ENCODE measurements around the gene FBL.
A peak's percentile ranks its signal among the peaks of the same experiment; 100 is the strongest.
"Not testable (repeated sequence)": the region's sequence is repeated elsewhere in the genome, so short reads cannot be mapped to it uniquely, and the experiment has no call there.

FBL gene

GRCh38 chr19:39820696-39821095 is 25.5 kb downstream of the FBL start:
- DNase-seq: no peak

- DNase-seq: no peak
Observed at GRCh38 chr19:39819786-39820185, 26.4 kb downstream of the FBL start.

- no peak for DNase-seq
Observed at GRCh38 chr19:39818626-39819097, 27.5 kb downstream of the FBL start.

GRCh38 chr19:39817888-39818561 is 28.2 kb downstream of the FBL start:
- DNase-seq: no peak

GRCh38 chr19:39816287-39817048 is 29.7 kb downstream of the FBL start:
- no peak for DNase-seq

DNA sequence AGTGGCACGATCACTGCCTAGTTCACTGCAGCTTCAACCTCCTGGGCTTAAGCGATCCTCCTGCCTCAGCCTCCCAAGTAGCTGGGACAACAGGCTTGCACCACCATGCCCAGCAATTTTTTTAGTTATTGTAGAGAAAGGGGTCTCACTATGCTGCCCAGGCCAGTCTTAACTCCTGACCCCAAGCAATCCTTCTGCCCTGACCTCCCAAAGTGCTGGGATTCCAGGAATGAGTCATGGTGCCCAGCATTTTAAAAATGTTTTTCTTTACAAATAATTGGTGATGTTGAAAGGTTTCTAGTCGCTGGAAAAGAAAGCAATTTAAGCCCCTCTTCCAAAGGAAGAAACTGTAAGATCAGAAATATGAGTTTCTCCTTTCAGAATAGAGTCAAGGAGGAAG is 31.6 kb downstream of the FBL start:
- DNase-seq: no peak

DNA sequence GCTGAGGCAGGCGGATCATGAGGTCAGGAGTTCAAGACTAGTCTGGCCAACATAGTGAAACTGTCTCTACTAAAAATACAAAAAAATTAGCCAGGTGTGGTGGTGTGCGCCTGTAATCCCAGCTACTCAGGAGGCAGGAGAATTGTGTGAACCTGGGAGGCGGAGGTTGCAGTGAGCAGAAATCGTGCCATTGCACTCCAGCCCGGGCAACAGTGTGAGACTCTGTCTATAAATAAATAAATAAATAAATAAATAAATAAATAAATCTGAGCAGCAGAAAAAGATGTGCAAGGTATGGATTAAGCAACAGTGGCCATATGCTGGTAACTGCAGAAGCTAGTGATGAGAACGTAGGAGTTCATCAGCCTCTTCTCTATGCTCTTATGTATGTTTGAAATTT is 32.1 kb downstream of the FBL start:
- not testable (repeated sequence) for DNase-seq

DNA sequence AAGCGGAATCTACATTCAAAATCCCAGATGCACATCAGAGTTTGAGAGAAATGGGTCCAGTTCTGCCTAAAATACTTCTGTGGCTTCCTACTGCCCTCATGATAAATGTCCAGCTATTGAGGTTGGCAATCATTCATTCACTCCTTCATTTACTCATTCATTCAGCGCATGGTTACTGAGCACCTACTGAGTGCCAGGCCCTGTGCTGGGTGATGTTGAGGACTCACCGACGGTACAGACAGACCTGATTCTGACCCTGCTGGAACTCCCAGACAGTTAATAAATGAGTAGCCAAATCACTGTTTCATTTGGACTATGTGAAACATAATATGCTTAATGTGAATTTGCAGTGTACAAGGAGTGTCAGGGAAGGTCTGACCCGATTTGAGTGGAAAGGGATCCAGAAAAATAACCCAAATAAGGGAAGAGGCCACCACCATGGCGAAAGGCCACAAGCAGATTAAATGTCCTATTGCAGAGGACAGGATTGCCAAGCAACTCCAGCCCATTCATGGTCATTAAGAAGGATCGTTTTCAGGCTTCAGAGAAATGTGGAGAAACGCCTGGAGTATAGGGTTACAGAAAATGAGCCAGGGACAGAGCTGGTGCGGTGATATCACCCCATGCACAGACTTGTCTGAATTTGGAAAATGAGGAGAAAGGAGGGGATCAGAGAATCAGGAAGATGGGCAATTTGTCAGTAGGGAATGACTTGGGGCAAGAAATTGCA is 32.8 kb downstream of the FBL start:
- DNase-seq: no peak

DNA sequence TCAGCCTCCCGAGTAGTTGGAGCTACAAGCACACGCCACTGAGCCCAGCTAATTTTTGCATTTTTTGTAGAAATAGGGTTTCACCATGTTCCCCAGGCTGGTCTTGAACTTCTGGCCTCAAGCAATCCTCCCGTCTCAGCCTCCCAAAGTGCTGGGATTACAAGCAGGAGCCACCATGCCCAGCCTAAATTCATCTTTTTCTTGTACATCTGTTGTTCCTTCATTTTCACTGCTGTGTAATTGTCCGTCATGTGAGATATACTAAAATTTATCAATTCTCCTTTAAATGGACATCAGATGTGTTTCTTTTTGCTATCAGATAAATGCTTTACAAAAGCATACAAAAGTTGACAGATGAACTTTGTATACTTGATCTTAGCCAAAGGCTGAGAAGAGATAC is 35.1 kb downstream of the FBL start:
- no peak for DNase-seq

DNA sequence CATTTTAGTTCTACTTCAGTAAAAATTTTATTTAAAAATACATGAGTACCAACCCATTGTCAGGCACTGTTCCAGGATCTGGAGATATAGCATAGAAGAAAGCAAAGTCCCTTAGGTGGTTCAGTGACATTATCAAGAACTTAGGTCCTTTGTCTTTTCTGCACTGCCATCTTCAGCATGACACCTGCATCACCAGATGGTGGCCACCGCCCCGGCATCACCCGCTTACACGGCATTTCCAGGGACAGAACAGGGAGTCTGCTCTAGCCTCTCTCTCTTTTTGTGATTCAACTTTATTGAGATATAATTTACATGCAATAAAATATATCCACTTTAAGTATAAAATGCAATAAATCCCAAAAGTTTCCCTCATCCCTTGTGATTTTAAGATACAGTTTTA is 35.8 kb downstream of the FBL start:
- no peak for DNase-seq

DNA sequence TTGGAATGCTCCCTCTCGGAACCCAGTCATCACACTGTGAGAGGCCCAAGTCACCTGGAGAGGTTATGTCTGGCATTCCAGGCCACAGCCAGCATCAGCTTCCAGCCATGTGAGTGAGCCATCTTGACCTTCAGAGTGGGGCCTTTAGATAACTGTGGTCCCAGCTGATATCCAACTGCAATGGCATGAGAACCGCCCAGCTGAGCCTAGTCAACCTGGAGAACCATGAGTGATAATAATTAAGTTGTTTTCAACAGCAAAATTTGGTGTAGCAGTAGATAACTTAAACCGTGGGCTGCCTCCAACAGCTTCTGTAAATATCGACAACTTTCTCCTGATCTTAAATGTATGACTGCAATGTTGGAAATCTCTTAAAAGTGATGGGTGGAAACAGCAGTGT is 36.8 kb downstream of the FBL start:
- DNase-seq: no peak

DNA sequence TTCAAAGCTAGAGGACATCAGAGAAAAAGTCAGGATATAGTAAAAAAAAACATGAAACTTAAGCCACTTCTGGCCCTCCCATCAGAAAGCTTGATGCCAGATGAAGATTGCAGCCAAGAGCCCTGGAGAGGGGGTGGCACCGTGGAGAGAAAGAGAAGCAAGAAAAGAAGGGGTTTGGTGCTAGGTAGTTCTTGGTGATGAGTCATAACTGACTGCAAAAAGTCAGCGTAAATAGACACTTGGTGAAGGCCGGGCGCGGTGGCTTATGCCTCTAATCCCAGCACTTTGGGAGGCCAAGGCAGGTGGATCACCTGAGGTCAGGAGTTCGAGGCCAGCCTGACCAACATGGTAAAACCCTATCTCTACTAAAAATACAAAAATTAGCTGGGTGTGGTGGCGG is 37.5 kb downstream of the FBL start:
- not testable (repeated sequence) for DNase-seq

DNA sequence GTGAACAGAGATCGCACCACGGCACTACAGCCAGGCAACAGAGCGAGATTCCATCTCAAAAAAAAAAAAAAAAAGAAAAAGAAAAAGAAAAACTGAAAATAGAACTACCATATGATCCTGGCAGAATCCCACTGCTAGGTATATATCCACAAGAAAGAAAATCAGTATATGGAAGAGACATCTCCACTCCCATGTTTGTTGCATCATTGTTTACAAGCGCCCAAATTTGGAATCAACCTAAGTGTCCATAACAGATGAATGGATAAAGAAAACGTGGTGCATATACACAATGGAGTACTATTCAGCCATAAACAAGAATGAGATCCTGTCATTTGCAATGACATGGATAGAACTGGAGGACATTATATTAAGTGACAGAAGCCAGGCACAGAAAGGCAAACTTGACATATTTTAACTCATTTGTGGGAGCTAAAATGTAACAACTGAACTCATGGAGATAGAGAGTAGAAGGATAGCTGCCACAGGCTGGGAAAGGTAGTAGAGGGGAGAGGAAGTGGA is 38.3 kb downstream of the FBL start:
- no peak for DNase-seq

DNA sequence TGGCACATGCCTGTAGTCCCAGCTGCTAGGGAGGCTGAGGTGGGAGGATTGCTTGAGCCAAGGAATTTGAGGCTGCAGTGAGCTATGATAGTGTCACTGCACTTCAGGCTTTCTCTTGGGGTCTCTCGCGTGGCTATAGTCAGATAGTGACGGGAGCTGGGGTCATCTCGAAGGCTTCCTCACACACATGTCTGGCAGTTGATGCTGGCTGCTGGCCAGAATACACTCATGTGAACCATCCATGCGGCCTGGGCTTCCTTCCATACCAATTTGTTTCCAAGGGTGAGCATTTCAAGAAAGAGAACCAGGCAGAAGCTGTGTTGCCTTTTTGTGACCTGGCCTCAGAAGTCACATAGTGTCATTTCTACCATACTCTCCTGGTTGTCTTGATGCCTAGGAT is 41.1 kb downstream of the FBL start:
- DNase-seq: no peak

GRCh38 chr19:39802958-39803357 is 43.2 kb downstream of the FBL start:
- DNase-seq: no peak

DNA sequence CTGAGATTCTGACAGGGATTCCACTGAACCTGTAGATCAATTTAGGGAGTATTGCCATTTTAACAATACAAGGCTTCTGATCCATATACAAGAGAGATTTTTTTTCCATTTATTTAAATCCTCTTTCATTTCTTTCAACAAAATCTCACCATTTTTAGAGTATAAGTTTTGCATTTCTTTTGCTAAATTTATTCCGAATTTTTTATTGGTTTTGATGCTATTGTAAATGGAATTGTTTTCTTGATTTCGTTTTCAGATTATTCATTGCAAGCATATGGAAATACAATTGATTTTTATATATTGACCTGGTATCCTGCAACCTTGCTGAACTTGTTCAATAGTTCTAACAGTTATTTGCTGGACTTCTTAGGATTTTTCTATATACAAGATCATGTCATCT is 49.1 kb downstream of the FBL start:
- DNase-seq: no peak

GRCh38 chr19:39796000-39796498 is 50.1 kb downstream of the FBL start:
- DNase-seq: no peak

- no peak for DNase-seq
Observed at GRCh38 chr19:39795001-39795400, 51.2 kb downstream of the FBL start.

DNA sequence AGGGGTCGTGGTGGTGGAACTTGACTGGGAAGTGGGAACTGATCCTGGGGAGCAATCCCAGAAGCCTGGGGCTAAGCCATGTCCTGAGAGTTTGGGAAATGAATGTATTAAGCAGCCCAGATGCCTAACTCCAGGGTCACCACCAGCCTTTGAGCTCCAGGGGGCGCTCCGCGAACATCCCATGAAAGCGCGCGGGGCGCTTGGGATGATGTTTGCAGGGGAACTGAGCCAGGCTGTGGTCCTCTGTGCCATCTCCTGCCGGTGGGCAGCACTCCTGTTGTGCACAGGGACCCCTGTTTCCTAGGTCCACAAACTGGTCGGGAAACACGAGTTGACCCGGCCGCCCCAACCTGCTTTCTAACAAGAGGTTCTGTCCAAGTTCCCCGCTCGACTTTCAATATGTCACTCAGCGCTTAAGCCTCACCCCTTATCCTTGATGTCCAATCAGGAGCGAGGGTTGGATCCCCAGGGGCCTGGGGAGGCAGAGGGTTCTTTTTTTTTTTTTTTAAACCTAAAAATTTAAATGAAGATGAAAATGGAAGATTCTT is 53.1 kb downstream of the FBL start:
- DNase-seq: peak; percentile 43

DNA sequence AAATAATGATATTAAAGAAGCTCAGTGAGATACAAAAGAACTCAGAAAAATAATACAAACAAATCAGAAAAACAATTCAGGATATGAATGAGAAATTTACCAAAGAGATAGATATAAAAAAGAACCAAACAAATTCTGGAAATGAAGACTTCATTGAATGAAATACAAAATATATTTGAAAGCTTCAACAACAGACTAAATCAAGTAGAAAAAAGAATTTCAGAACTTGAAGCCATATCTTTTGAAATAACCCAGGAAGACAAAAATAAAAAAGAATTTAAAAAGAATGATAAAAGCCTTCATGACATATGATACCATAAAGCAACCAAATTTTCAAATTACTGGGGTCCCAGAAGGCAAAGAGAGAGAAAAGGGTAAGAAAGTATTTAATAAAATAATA is 57.9 kb downstream of the FBL start:
- DNase-seq: no peak

All from NCI-H226 (cell line).